BLaER1 (cell line): ENCODE data around the gene UMAD1.
"Not testable (repeated sequence)": the region's sequence is repeated elsewhere in the genome, so short reads cannot be mapped to it uniquely, and the experiment has no call there.

ENCODE experiments used
- H3K27ac ChIP-seq: shearing (Covaris generic); formaldehyde crosslinking; 2 replicates; pipeline ENCODE4 v1.8.1; 2022
- H3K27me3 ChIP-seq: shearing (Covaris generic); formaldehyde crosslinking; 2 replicates; pipeline ENCODE4 v1.8.1; 2022
- H3K36me3 ChIP-seq: shearing (Covaris generic); formaldehyde crosslinking; 2 replicates; pipeline ENCODE4 v1.8.1; 2022
- H3K4me1 ChIP-seq: shearing (Covaris generic); formaldehyde crosslinking; 2 replicates; pipeline ENCODE4 v1.8.1; 2022
- H3K4me2 ChIP-seq: shearing (Covaris generic); formaldehyde crosslinking; 2 replicates; pipeline ENCODE4 v1.8.1; 2022
- H3K4me3 ChIP-seq: shearing (Covaris generic); formaldehyde crosslinking; 2 replicates; pipeline ENCODE4 v1.8.1; 2022
- H3K9ac ChIP-seq: shearing (Covaris generic); formaldehyde crosslinking; 2 replicates; pipeline ENCODE4 v1.8.1; 2022
- H3K9me3 ChIP-seq: shearing (Covaris generic); formaldehyde crosslinking; 2 replicates; pipeline ENCODE4 v1.8.1; 2022
- H4K20me1 ChIP-seq: shearing (Covaris generic); formaldehyde crosslinking; 2 replicates; pipeline ENCODE4 v1.8.1; 2022
- Cebpa-rat ChIP-seq: shearing (Covaris generic); IDR thresholded peaks from 2 replicates; pipeline ENCODE4 v1.8.1; 2022

UMAD1 gene

GRCh38 chr7:7805511-7806153 lies 165.1 kb downstream of the UMAD1 start:
- Histone ChIP-seq H3K9me3 (no peaks in the 10 kb centered on the region), H3K4me2 (peak overlapping the region; percentile 47), H3K27ac (0 out of 2 replicates have a peak overlapping the region, but pooled peaks have one; percentile 7), H3K4me1 (peaks cover 20% of the 10 kb centered on the region), H4K20me1 (no peaks in the 10 kb centered on the region), H3K4me3 (no peak overlapping the region), H3K9ac (no peak overlapping the region), H3K36me3 (no peaks in the 10 kb centered on the region), H3K27me3 (no peaks in the 10 kb centered on the region)
- no peak for TF ChIP-seq Cebpa-rat

GRCh38 chr7:7808156-7808555 lies 167.6 kb downstream of the UMAD1 start:
- H3K4me2 ChIP-seq, result no peak overlapping the region
- TF ChIP-seq Cebpa-rat, result no peak
- H4K20me1 ChIP-seq, result no peaks in the 10 kb centered on the region
- peaks cover 4% of the 10 kb centered on the region; the same call in 1 of the 2 replicates for H3K9me3 ChIP-seq
- H3K27ac ChIP-seq, result no peak overlapping the region
- no peaks in the 10 kb centered on the region for H3K27me3 ChIP-seq
- H3K4me1 ChIP-seq, result peaks cover 20% of the 10 kb centered on the region
- H3K36me3 ChIP-seq, result no peaks in the 10 kb centered on the region
- H3K9ac ChIP-seq, result no peak overlapping the region
- no peak overlapping the region for H3K4me3 ChIP-seq

GRCh38 chr7:7808626-7809025 lies 168.1 kb downstream of the UMAD1 start:
- no peaks in the 10 kb centered on the region for H4K20me1 ChIP-seq
- H3K4me2 ChIP-seq, result no peak overlapping the region
- H3K4me3 ChIP-seq, result no peak overlapping the region
- H3K27me3 ChIP-seq, result no peaks in the 10 kb centered on the region
- H3K9ac ChIP-seq, result no peak overlapping the region
- peaks cover 8% of the 10 kb centered on the region for H3K9me3 ChIP-seq
- peaks cover 20% of the 10 kb centered on the region for H3K4me1 ChIP-seq
- H3K36me3 ChIP-seq, result no peaks in the 10 kb centered on the region
- H3K27ac ChIP-seq, result no peak overlapping the region
- TF ChIP-seq Cebpa-rat, result no peak

- peaks cover 18% of the 10 kb centered on the region for H3K4me1 ChIP-seq
- TF ChIP-seq Cebpa-rat, result no peak
These were observed 169.8 kb downstream of the UMAD1 start for GRCh38 chr7:7810380-7810779.

GRCh38 chr7:7810826-7811225 lies 170.3 kb downstream of the UMAD1 start:
- no peak overlapping the region for H3K4me3 ChIP-seq
- H3K9ac ChIP-seq, result no peak overlapping the region
- H3K9me3 ChIP-seq, result peaks cover 28% of the 10 kb centered on the region
- no peak overlapping the region for H3K4me2 ChIP-seq
- H4K20me1 ChIP-seq, result no peaks in the 10 kb centered on the region
- H3K36me3 ChIP-seq, result no peaks in the 10 kb centered on the region
- peaks cover 18% of the 10 kb centered on the region for H3K4me1 ChIP-seq
- H3K27me3 ChIP-seq, result no peaks in the 10 kb centered on the region
- no peak for TF ChIP-seq Cebpa-rat
- H3K27ac ChIP-seq, result no peak overlapping the region

More at GRCh38 chr7:7810380-7810779, 169.8 kb downstream of the UMAD1 start:
- Histone ChIP-seq H3K27ac (no peak overlapping the region), H3K36me3 (no peaks in the 10 kb centered on the region), H3K27me3 (no peaks in the 10 kb centered on the region), H3K4me2 (no peak overlapping the region), H3K9ac (no peak overlapping the region), H3K9me3 (peaks cover 25% of the 10 kb centered on the region), H4K20me1 (no peaks in the 10 kb centered on the region), H3K4me3 (no peak overlapping the region)

- Histone ChIP-seq H3K9me3 (peaks cover 28% of the 10 kb centered on the region), H3K4me2 (no peak overlapping the region), H3K9ac (no peak overlapping the region), H3K27me3 (no peaks in the 10 kb centered on the region), H3K4me1 (peaks cover 26% of the 10 kb centered on the region), H4K20me1 (no peaks in the 10 kb centered on the region), H3K27ac (no peak overlapping the region), H3K36me3 (no peaks in the 10 kb centered on the region), H3K4me3 (no peak overlapping the region)
- TF ChIP-seq Cebpa-rat, result no peak
These were observed 171.6 kb downstream of the UMAD1 start for GRCh38 chr7:7812112-7812511.

- Histone ChIP-seq H3K36me3 (no peaks in the 10 kb centered on the region), H4K20me1 (no peaks in the 10 kb centered on the region), H3K27ac (peak overlapping the region; percentile 72), H3K9me3 (peaks cover 33% of the 10 kb centered on the region), H3K4me1 (peaks cover 28% of the 10 kb centered on the region), H3K4me3 (peak overlapping the region; percentile 15; the same call in 1 of the 2 replicates), H3K27me3 (no peaks in the 10 kb centered on the region), H3K4me2 (peak overlapping the region; percentile 74), H3K9ac (no peak overlapping the region)
- TF ChIP-seq Cebpa-rat, result no peak
These were observed 174.8 kb downstream of the UMAD1 start for GRCh38 chr7:7815395-7815794.

- Histone ChIP-seq H4K20me1 (no peaks in the 10 kb centered on the region), H3K9me3 (peaks cover 33% of the 10 kb centered on the region), H3K27ac (peak overlapping the region; percentile 72), H3K9ac (no peak overlapping the region), H3K36me3 (no peaks in the 10 kb centered on the region), H3K4me3 (peak overlapping the region; percentile 15; the same call in 1 of the 2 replicates), H3K27me3 (no peaks in the 10 kb centered on the region), H3K4me1 (peaks cover 28% of the 10 kb centered on the region), H3K4me2 (peak overlapping the region; percentile 74)
- TF ChIP-seq Cebpa-rat, result no peak
These were observed 175.5 kb downstream of the UMAD1 start for GRCh38 chr7:7816084-7816483.

GRCh38 chr7:7816816-7817536 lies 176.4 kb downstream of the UMAD1 start:
- no peak overlapping the region for H3K9ac ChIP-seq
- no peaks in the 10 kb centered on the region for H3K27me3 ChIP-seq
- TF ChIP-seq Cebpa-rat, result no peak
- H3K9me3 ChIP-seq, result peaks cover 33% of the 10 kb centered on the region
- H3K4me1 ChIP-seq, result peaks cover 28% of the 10 kb centered on the region
- peak overlapping the region; percentile 74 for H3K4me2 ChIP-seq
- H3K4me3 ChIP-seq, result no peak overlapping the region
- H3K27ac ChIP-seq, result peak overlapping the region; percentile 72
- H3K36me3 ChIP-seq, result no peaks in the 10 kb centered on the region
- H4K20me1 ChIP-seq, result no peaks in the 10 kb centered on the region

GRCh38 chr7:7817748-7818147 lies 177.2 kb downstream of the UMAD1 start:
- Histone ChIP-seq H3K4me1 (peaks cover 28% of the 10 kb centered on the region), H3K27ac (no peak overlapping the region), H3K36me3 (no peaks in the 10 kb centered on the region), H3K9me3 (peaks cover 33% of the 10 kb centered on the region), H3K27me3 (no peaks in the 10 kb centered on the region), H4K20me1 (no peaks in the 10 kb centered on the region), H3K4me3 (no peak overlapping the region), H3K9ac (no peak overlapping the region), H3K4me2 (no peak overlapping the region)
- no peak for TF ChIP-seq Cebpa-rat

GRCh38 chr7:7818179-7818578 lies 177.6 kb downstream of the UMAD1 start:
- peaks cover 28% of the 10 kb centered on the region for H3K4me1 ChIP-seq
- H4K20me1 ChIP-seq, H3K36me3 ChIP-seq, H3K4me2 ChIP-seq, H3K27me3 ChIP-seq, H3K27ac ChIP-seq, H3K4me3 ChIP-seq, H3K9ac ChIP-seq: not testable (repeated sequence)
- peaks cover 29% of the 10 kb centered on the region for H3K9me3 ChIP-seq
